A673 (cell line): ENCODE measurements around the gene HEATR1.

Experiments
- CTCF ChIP-seq: fragments of 300-800, 200-600 bp; sonication (generic); conservative IDR thresholded peaks from 2 replicates; pipeline ENCODE4 v1.5.1; 2017; ENCODE audit warnings: low read depth, mild to moderate bottlenecking, antibody characterized with exemption, low read length, moderate library complexity, mixed read lengths
- EZH2 ChIP-seq: fragments of 200-600 bp; sonication (generic); IDR thresholded peaks from 2 replicates; pipeline ENCODE4 v1.6.1; 2017; ENCODE audit warnings: borderline replicate concordance, low read depth, mild to moderate bottlenecking, mixed read lengths, antibody characterized with exemption, low read length; ENCODE audit not compliant: poor library complexity, severe bottlenecking

GRCh38 chr1:236552096-236552495 is 52.2 kb downstream of the HEATR1 start:
- TF ChIP-seq CTCF (no peak), EZH2 (no peak)
